NT2/D1 (cell line): ENCODE data around the gene ATXN2.

Experiments used
- SUZ12 ChIP-seq: IDR thresholded peaks from 2 replicates; pipeline ENCODE4 v1.6.1; 2011; ENCODE audit not compliant: insufficient read length, insufficient read depth; ENCODE audit errors: extremely low read depth
- YY1 ChIP-seq: IDR thresholded peaks from 2 replicates; pipeline ENCODE4 v1.6.1; 2011; ENCODE audit not compliant: insufficient read length, insufficient read depth
- ZNF274 ChIP-seq: IDR thresholded peaks from 2 replicates; pipeline ENCODE4 v1.6.1; 2011; ENCODE audit warnings: mild to moderate bottlenecking, low read depth, low read length

- TF ChIP-seq ZNF274 (no peak), YY1 (no peak), SUZ12 (no peak)
Measured at GRCh38 chr12:111521801-111522200, 77.3 kb downstream of the ATXN2 start.
